Panc1 (cell line): ENCODE results near the gene FYCO1.

ENCODE experiments used
- CTCF ChIP-seq: fragments of 450-650 bp; IDR thresholded peaks from 2 replicates; pipeline ENCODE4 v1.5.1; 2017; ENCODE audit warnings: mild to moderate bottlenecking
- REST ChIP-seq, 2 experiments: IDR thresholded peaks; 2 replicates each; pipeline ENCODE4 v1.6.1; 2011 to 2012; ENCODE audit warnings: low read depth in 2 of 2, control low read depth in 1 of 2, low read length in 1 of 2, mild to moderate bottlenecking in 1 of 2, moderate library complexity in 1 of 2; ENCODE audit not compliant: insufficient read depth in 1 of 2
- SIN3A ChIP-seq: IDR thresholded peaks from 2 replicates; pipeline ENCODE4 v1.6.1; 2012; ENCODE audit warnings: low read depth, mild to moderate bottlenecking, low read length, moderate library complexity, borderline replicate concordance; ENCODE audit not compliant: insufficient read depth

GRCh38 chr3:45969116-45969515 is 26.5 kb downstream of the FYCO1 start:
- TF ChIP-seq CTCF (no peak), REST (IDR thresholded peaks at IDR 0.05; ENCODE audit: insufficient read depth in 1 of 2, low read depth in 2 of 2, low read length in 1 of 2) (no peak), SIN3A (no peak)
